SK-N-SH treated with all-trans-retinoic acid at 6 μM for 48 hours (cell line): ENCODE data around the gene OXCT2.
"Not testable (repeated sequence)": the region's sequence is repeated elsewhere in the genome, so short reads cannot be mapped to it uniquely, and the experiment has no call there.

Experiments
- ATAC-seq: fragments of 200-7000 bp; cut with Tn5 transposase; 3 replicates; pipeline ENCODE4 v1.9.1; 2020; ENCODE audit warnings: mild to moderate bottlenecking, moderate library complexity
- CSDC2 ChIP-seq: fragments of 250-450 bp; sonication (Bioruptor Pico); IDR thresholded peaks from 2 replicates; pipeline ENCODE4 v1.5.0; 2020; ENCODE audit warnings: mild to moderate bottlenecking, moderate library complexity
- ESRRG ChIP-seq: fragments of 250-450 bp; sonication (Bioruptor Pico); IDR thresholded peaks from 2 replicates; pipeline ENCODE4 v1.6.1; 2021; ENCODE audit warnings: mild to moderate bottlenecking
- GLIS3 ChIP-seq: fragments of 250-450 bp; sonication (Bioruptor Pico); IDR thresholded peaks from 2 replicates; pipeline ENCODE4 v1.5.0; 2020; ENCODE audit warnings: mild to moderate bottlenecking, moderate library complexity
- ISL1 ChIP-seq: fragments of 250-450 bp; sonication (Bioruptor Pico); IDR thresholded peaks from 2 replicates; pipeline ENCODE4 v2.1.2; 2022; ENCODE audit warnings: mild to moderate bottlenecking, moderate library complexity
- OSR1 ChIP-seq: fragments of 250-450 bp; sonication (Bioruptor Pico); IDR thresholded peaks from 2 replicates; pipeline ENCODE4 v1.8.0; 2022; ENCODE audit warnings: moderate library complexity, mild to moderate bottlenecking, inconsistent platforms
- PPARA ChIP-seq: fragments of 250-450 bp; sonication (Bioruptor Pico); IDR thresholded peaks from 2 replicates; pipeline ENCODE4 v1.5.0; 2020; ENCODE audit warnings: mild to moderate bottlenecking, borderline replicate concordance
- RARB ChIP-seq: fragments of 250-450 bp; sonication (Bioruptor Pico); IDR thresholded peaks from 2 replicates; pipeline ENCODE4 v1.8.0; 2021; ENCODE audit warnings: mild to moderate bottlenecking, moderate library complexity
- ZFP3 ChIP-seq: fragments of 250-450 bp; sonication (Bioruptor Pico); IDR thresholded peaks from 2 replicates; pipeline ENCODE4 v1.5.0; 2020; ENCODE audit warnings: mild to moderate bottlenecking, moderate library complexity
- ZFP30 ChIP-seq: fragments of 450-650 bp; formaldehyde crosslinking; IDR thresholded peaks from 2 replicates; pipeline ENCODE4 v1.5.0; 2022; ENCODE audit warnings: mild to moderate bottlenecking, moderate library complexity
- ZNF70 ChIP-seq: fragments of 450-650 bp; formaldehyde crosslinking; IDR thresholded peaks from 2 replicates; pipeline ENCODE4 v1.5.0; 2020; ENCODE audit warnings: mild to moderate bottlenecking, moderate library complexity
- ZNF8 ChIP-seq: fragments of 450-650 bp; formaldehyde crosslinking; IDR thresholded peaks from 2 replicates; pipeline ENCODE4 v1.5.0; 2020; ENCODE audit warnings: mild to moderate bottlenecking, moderate library complexity
- TF ChIP-seq, protein P1 (sequence below): fragments of 250-450 bp; sonication (Bioruptor Pico); IDR thresholded peaks from 2 replicates; pipeline ENCODE4 v1.8.0; 2020; ENCODE audit warnings: mild to moderate bottlenecking, moderate library complexity, borderline replicate concordance
- TF ChIP-seq, protein P2 (sequence below): fragments of 250-450 bp; sonication (Bioruptor Pico); IDR thresholded peaks from 2 replicates; pipeline ENCODE4 v1.5.1; 2020; ENCODE audit warnings: low read depth, mild to moderate bottlenecking, moderate library complexity
- TF ChIP-seq, protein P3 (sequence below): fragments of 250-450 bp; sonication (Bioruptor Pico); IDR thresholded peaks from 2 replicates; pipeline ENCODE4 v1.5.0; 2020; ENCODE audit warnings: mild to moderate bottlenecking, moderate library complexity
- TF ChIP-seq, protein P4 (sequence below): fragments of 250-450 bp; sonication (Bioruptor Pico); IDR thresholded peaks from 2 replicates; pipeline ENCODE4 v1.8.0; 2021; ENCODE audit warnings: low read depth, mild to moderate bottlenecking, moderate library complexity, borderline replicate concordance
- TF ChIP-seq, protein P5 (sequence below): fragments of 250-450 bp; sonication (Bioruptor Pico); IDR thresholded peaks from 2 replicates; pipeline ENCODE4 v1.5.1; 2021; ENCODE audit warnings: mild to moderate bottlenecking, moderate library complexity

The OXCT2 gene

DNA sequence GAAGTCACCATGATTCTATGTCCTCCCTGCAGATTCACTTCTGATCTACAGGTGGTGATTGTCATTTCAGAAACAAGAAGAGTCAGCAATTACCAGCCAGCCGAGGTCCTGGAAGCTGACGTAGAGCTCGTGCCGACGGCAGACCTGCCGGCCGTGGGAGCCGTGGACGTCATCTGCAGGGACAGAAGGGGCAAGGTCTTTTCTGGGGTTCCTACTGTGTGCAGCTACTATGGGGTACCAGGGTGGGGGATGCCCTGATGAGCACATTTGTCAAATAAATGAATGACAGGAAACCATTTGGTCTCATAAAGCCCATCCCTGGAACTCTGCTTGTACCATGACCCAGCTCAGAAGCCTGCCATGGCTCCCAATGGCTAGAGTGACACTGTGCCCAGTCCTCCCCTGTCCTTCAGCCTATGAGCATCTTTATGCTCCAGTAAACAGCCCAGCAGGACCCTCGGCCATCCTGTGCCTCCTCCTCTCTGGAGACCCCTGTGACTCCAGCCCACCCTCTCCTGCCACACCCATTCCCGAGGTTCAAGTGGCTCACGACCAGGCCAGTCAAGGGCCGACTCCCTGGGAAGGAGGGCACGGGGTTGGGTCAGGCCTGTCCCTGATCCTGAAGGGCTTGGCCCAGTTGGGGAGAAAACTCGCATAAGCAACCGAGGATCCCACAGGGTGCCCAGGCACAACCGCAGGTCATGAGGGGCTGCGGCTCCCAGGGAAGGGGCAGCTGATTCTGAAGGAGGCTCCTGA is 7.4 kb downstream of the OXCT2 start:
- ATAC-seq = not testable (repeated sequence)

DNA sequence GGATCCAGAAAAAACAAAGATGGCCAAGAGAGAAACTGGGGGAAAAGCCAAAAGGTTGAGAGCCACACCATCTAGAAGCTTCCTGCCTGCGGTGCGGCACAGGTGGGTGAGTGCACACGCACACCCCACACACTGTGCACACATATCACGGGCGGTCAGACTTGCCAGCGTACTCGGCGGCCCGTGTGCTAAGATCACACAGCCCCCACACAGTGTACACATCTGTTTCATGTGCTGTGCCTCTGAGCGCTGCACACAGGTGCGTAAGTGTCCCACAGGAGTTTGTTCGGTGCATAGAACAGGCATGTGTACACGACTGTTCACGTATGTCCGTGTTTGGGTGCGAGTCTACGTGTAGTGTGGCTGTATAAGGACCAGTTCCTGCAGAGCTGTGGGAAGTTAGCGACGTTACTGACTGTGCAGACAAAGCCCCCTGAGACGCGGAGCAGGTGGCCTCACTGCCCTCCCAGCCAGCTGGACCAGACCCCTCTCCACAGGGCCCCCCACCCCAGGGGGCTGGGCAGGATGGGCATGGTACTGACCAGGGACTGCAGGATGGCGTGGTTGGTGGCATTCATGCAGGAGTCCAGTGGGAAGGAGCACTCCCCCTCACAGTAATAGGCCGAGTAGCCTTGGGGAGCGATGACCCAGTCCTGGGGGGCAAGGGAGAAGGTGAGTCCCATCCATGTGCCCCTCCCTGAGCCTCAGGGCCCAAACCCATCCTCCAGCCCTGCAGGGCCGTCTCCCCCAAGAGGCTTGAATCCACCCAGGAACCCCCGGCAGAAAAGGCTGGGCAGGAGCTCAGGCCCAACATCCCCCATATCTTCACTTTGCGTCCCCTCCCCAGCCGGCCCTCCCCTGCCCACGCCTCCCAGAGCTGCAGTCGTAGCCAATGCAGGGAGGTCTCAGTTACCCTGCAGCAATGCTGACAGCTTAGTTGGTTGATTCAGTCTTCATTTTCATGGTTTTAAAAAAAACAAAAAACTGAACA is 8.3 kb downstream of the OXCT2 start:
- ATAC-seq = no peak
- TF ChIP-seq, protein P1, sequence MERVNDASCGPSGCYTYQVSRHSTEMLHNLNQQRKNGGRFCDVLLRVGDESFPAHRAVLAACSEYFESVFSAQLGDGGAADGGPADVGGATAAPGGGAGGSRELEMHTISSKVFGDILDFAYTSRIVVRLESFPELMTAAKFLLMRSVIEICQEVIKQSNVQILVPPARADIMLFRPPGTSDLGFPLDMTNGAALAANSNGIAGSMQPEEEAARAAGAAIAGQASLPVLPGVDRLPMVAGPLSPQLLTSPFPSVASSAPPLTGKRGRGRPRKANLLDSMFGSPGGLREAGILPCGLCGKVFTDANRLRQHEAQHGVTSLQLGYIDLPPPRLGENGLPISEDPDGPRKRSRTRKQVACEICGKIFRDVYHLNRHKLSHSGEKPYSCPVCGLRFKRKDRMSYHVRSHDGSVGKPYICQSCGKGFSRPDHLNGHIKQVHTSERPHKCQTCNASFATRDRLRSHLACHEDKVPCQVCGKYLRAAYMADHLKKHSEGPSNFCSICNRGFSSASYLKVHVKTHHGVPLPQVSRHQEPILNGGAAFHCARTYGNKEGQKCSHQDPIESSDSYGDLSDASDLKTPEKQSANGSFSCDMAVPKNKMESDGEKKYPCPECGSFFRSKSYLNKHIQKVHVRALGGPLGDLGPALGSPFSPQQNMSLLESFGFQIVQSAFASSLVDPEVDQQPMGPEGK (CRISPR knock-in tag) = no peak
- TF ChIP-seq ZNF70 (CRISPR knock-in tag) (no peak), ISL1 (CRISPR knock-in tag) (no peak), RARB (CRISPR knock-in tag) (no peak), ESRRG (CRISPR knock-in tag) (no peak), CSDC2 (CRISPR knock-in tag) (no peak), OSR1 (CRISPR knock-in tag) (no peak), ZFP30 (no peak), PPARA (CRISPR knock-in tag) (no peak), ZFP3 (CRISPR knock-in tag) (no peak), GLIS3 (CRISPR knock-in tag) (no peak)
- TF ChIP-seq, protein P2, sequence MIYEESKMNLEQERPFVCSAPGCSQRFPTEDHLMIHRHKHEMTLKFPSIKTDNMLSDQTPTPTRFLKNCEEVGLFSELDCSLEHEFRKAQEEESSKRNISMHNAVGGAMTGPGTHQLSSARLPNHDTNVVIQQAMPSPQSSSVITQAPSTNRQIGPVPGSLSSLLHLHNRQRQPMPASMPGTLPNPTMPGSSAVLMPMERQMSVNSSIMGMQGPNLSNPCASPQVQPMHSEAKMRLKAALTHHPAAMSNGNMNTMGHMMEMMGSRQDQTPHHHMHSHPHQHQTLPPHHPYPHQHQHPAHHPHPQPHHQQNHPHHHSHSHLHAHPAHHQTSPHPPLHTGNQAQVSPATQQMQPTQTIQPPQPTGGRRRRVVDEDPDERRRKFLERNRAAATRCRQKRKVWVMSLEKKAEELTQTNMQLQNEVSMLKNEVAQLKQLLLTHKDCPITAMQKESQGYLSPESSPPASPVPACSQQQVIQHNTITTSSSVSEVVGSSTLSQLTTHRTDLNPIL (CRISPR knock-in tag) = no peak
- TF ChIP-seq, protein P3, sequence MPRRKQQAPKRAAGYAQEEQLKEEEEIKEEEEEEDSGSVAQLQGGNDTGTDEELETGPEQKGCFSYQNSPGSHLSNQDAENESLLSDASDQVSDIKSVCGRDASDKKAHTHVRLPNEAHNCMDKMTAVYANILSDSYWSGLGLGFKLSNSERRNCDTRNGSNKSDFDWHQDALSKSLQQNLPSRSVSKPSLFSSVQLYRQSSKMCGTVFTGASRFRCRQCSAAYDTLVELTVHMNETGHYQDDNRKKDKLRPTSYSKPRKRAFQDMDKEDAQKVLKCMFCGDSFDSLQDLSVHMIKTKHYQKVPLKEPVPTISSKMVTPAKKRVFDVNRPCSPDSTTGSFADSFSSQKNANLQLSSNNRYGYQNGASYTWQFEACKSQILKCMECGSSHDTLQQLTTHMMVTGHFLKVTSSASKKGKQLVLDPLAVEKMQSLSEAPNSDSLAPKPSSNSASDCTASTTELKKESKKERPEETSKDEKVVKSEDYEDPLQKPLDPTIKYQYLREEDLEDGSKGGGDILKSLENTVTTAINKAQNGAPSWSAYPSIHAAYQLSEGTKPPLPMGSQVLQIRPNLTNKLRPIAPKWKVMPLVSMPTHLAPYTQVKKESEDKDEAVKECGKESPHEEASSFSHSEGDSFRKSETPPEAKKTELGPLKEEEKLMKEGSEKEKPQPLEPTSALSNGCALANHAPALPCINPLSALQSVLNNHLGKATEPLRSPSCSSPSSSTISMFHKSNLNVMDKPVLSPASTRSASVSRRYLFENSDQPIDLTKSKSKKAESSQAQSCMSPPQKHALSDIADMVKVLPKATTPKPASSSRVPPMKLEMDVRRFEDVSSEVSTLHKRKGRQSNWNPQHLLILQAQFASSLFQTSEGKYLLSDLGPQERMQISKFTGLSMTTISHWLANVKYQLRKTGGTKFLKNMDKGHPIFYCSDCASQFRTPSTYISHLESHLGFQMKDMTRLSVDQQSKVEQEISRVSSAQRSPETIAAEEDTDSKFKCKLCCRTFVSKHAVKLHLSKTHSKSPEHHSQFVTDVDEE (CRISPR knock-in tag) = no peak
- TF ChIP-seq, protein P4, sequence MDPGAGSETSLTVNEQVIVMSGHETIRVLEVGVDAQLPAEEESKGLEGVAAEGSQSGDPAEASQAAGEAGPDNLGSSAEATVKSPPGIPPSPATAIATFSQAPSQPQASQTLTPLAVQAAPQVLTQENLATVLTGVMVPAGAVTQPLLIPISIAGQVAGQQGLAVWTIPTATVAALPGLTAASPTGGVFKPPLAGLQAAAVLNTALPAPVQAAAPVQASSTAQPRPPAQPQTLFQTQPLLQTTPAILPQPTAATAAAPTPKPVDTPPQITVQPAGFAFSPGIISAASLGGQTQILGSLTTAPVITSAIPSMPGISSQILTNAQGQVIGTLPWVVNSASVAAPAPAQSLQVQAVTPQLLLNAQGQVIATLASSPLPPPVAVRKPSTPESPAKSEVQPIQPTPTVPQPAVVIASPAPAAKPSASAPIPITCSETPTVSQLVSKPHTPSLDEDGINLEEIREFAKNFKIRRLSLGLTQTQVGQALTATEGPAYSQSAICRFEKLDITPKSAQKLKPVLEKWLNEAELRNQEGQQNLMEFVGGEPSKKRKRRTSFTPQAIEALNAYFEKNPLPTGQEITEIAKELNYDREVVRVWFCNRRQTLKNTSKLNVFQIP = no peak
- TF ChIP-seq, protein P5, sequence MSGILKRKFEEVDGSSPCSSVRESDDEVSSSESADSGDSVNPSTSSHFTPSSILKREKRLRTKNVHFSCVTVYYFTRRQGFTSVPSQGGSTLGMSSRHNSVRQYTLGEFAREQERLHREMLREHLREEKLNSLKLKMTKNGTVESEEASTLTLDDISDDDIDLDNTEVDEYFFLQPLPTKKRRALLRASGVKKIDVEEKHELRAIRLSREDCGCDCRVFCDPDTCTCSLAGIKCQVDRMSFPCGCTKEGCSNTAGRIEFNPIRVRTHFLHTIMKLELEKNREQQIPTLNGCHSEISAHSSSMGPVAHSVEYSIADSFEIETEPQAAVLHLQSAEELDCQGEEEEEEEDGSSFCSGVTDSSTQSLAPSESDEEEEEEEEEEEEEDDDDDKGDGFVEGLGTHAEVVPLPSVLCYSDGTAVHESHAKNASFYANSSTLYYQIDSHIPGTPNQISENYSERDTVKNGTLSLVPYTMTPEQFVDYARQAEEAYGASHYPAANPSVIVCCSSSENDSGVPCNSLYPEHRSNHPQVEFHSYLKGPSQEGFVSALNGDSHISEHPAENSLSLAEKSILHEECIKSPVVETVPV = no peak

DNA sequence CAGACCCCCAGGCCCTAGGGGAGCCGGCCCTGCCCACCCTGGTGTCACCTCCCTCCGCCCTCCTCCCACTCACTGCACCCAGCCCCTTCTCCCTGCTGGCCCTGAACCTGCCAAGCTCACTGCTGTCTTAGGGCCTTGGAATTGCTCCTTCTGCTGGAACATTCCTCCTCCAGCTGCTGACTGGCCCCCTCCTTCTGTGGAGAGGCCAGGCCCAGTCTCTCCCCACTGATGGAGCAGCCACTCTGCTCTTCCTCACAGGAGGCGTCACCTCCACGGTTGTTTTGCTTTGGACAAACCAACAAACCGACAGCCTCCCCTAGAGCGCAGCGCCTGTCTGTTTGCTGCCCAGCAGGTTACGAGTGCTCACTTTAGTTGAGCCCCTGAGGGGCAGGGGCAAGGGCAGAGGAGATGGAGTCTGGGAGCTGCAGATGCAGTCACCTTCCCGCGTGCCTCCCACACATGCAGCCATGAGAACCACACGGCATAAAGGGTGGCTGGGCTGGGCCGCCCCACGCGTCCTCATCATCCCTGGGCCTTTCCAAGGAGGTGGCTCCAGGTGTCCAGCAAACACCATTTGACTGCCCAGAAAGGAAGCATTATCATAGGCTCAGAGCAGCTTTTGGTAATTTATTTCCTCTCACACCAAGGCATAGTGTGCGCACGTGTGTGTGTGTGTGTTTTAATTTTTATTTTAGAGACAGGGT is 9.4 kb downstream of the OXCT2 start:
- ATAC-seq = no peak
- TF ChIP-seq ZNF8 = no peak
- TF ChIP-seq CSDC2 (CRISPR knock-in tag) = no peak
- TF ChIP-seq ZFP3 (CRISPR knock-in tag) = no peak
- TF ChIP-seq GLIS3 (CRISPR knock-in tag) = no peak
- no peak for TF ChIP-seq ISL1 (CRISPR knock-in tag)
